GM21526 (cell line): ENCODE data around the gene TMEM131L.

Source experiments
- ATAC-seq: cut with Tn5 transposase; IDR thresholded peaks from one replicate; pipeline ENCODE4 v1.9.1; 2021; ENCODE audit warnings: moderate library complexity; ENCODE audit not compliant: unreplicated experiment, low FRiP score

Gene TMEM131L

GRCh38 chr4:153471698-153472093, 5.5 kb downstream of the TMEM131L start:
- ATAC-seq: no peak

- ATAC-seq: peak; percentile 53
Observed at GRCh38 chr4:153472122-153473037, 6.2 kb downstream of the TMEM131L start.

- ATAC-seq: no peak
Observed at GRCh38 chr4:153474251-153474650, 8.1 kb downstream of the TMEM131L start.

- ATAC-seq: no peak
Observed at GRCh38 chr4:153476829-153477574, 10.8 kb downstream of the TMEM131L start.

GRCh38 chr4:153479101-153479500, 12.9 kb downstream of the TMEM131L start:
- no peak for ATAC-seq

- no peak for ATAC-seq
Observed at GRCh38 chr4:153480704-153481103, 14.5 kb downstream of the TMEM131L start.

- no peak for ATAC-seq
Observed at GRCh38 chr4:153481478-153481877, 15.3 kb downstream of the TMEM131L start.

- ATAC-seq: no peak
Observed at GRCh38 chr4:153483432-153484418, 17.6 kb downstream of the TMEM131L start.

GRCh38 chr4:153485359-153485758, 19.2 kb downstream of the TMEM131L start:
- no peak for ATAC-seq

- ATAC-seq: no peak
Observed at GRCh38 chr4:153485860-153486259, 19.7 kb downstream of the TMEM131L start.

- no peak for ATAC-seq
Observed at GRCh38 chr4:153486281-153487151, 20.4 kb downstream of the TMEM131L start.

GRCh38 chr4:153488006-153488891, 22.1 kb downstream of the TMEM131L start:
- peak; percentile 42 for ATAC-seq

GRCh38 chr4:153489856-153490558, 23.8 kb downstream of the TMEM131L start:
- ATAC-seq: no peak

GRCh38 chr4:153490985-153491483, 24.9 kb downstream of the TMEM131L start:
- ATAC-seq: no peak

- no peak for ATAC-seq
Observed at GRCh38 chr4:153494562-153494961, 28.4 kb downstream of the TMEM131L start.

- ATAC-seq: no peak
Observed at GRCh38 chr4:153495480-153496193, 29.5 kb downstream of the TMEM131L start.

- no peak for ATAC-seq
Observed at GRCh38 chr4:153497091-153497531, 31.0 kb downstream of the TMEM131L start.
